AG04450 (cell line): Measurements from ENCODE around the gene IRF2BP1. TPM values are rescaled to one million over a fixed set of nuclear protein-coding genes. Genes with fewer than 3 reads are reported as not detected.

ENCODE experiments used
- polyA plus RNA-seq: library from polyadenylated mRNA; depleted of rRNA; stranded (reverse); fragments of >200 nt; gene quantifications from 2 replicates; pipeline ENCODE4 v1.2.3, GENCODE V29; 2011; rRNA removed

IRF2BP1 gene
- polyA plus RNA-seq, 1 experiment, result 5.0 TPM

Other genes with a start within 250 kb of the IRF2BP1 start
- 10.8 and 14.9 TPM in 2 replicates for gene EML2, start 246.7 kb downstream of the IRF2BP1 start, polyA plus RNA-seq
- gene GIPR, start 217.9 kb downstream of the IRF2BP1 start, polyA plus RNA-seq, result 0.61 and 0.68 TPM in 2 replicates
- gene SNRPD2, start 194.2 kb downstream of the IRF2BP1 start, polyA plus RNA-seq, result 531 and 608 TPM in 2 replicates
- 6.7 and 9.5 TPM in 2 replicates for gene QPCTL, start 193.5 kb downstream of the IRF2BP1 start, polyA plus RNA-seq
- 1.4 and 2.2 TPM in 2 replicates for gene FBXO46, start 155.2 kb downstream of the IRF2BP1 start, polyA plus RNA-seq
- gene MEIOSIN, start 152.7 kb downstream of the IRF2BP1 start, polyA plus RNA-seq, result not detected in 2 replicates
- 4.4 and 6.7 TPM in 2 replicates for gene SIX5, start 116.9 kb downstream of the IRF2BP1 start, polyA plus RNA-seq
- gene DMPK, start 103.7 kb downstream of the IRF2BP1 start, polyA plus RNA-seq, result 24.3 and 24.5 TPM in 2 replicates
- gene DMWD, start 93.3 kb downstream of the IRF2BP1 start, polyA plus RNA-seq, result 13.9 and 17.1 TPM in 2 replicates
- gene RSPH6A, start 70.8 kb downstream of the IRF2BP1 start, polyA plus RNA-seq, result not detected in 2 replicates
- gene SYMPK, start 23.0 kb downstream of the IRF2BP1 start, polyA plus RNA-seq, result 54.3 and 63.1 TPM in 2 replicates
- gene FOXA3, start 21.8 kb downstream of the IRF2BP1 start, polyA plus RNA-seq, result not detected in 2 replicates
- 1.4 and 1.6 TPM in 2 replicates for gene MYPOP, start 16.5 kb upstream of the IRF2BP1 start, polyA plus RNA-seq
- not detected in 2 replicates for gene NANOS2, start 28.6 kb upstream of the IRF2BP1 start, polyA plus RNA-seq
- 0.02 TPM in 1 of 2 replicates, not detected in the other for gene NOVA2, start 87.7 kb upstream of the IRF2BP1 start, polyA plus RNA-seq
- 4.2 and 6.8 TPM in 2 replicates for gene CCDC61, start 109.3 kb upstream of the IRF2BP1 start, polyA plus RNA-seq
- gene PGLYRP1, start 136.9 kb upstream of the IRF2BP1 start, polyA plus RNA-seq, result not detected in 2 replicates
- not detected in 2 replicates for gene IGFL4, start 154.9 kb upstream of the IRF2BP1 start, polyA plus RNA-seq
- not detected in 2 replicates for gene IGFL3, start 238.5 kb upstream of the IRF2BP1 start, polyA plus RNA-seq